Activated CD4-positive, alpha-beta T cell treated with anti-CD3 and anti-CD28 coated beads, Interleukin-2, amount 50 U/mL, for 48 hours (primary cell): ENCODE measurements around the gene TAOK3.
"Not testable (repeated sequence)": the region's sequence is repeated elsewhere in the genome, so short reads cannot be mapped to it uniquely, and the experiment has no call there.

Experiments used
- DNase-seq, 2 experiments: peaks; one replicate each; pipeline ENCODE4 v3.0.0-alpha.2; 2020

Gene TAOK3

GRCh38 chr12:118372541-118373495 is at the start of gene TAOK3:
TAOK3 (minus strand) TSS chr12:118372907; CDS start chr12:118255567, 117,340 bp downstream.
- DNase-seq: peak; percentile 97

DNA sequence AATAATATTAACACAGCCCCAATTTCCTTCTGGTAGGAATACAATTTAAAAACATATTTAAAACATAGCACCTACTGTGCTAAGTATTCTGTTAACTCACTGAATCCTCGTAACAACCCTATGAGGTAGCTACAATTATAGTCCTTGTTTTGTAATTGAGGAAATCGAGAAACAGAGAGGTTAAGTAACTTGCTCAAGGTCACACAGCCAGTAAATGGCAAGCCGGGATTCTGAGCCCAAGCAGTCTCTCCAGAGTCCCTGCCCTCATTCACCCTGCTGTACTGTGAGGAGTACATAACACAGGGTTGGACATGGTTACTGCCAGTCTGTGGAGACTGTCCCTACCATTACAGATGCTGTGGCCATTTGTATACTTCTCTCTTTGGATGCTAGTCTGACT is 48.0 kb upstream of the TAOK3 start:
- no peak for DNase-seq

GRCh38 chr12:118418385-118419057 is 45.8 kb upstream of the TAOK3 start:
- no peak for DNase-seq

DNA sequence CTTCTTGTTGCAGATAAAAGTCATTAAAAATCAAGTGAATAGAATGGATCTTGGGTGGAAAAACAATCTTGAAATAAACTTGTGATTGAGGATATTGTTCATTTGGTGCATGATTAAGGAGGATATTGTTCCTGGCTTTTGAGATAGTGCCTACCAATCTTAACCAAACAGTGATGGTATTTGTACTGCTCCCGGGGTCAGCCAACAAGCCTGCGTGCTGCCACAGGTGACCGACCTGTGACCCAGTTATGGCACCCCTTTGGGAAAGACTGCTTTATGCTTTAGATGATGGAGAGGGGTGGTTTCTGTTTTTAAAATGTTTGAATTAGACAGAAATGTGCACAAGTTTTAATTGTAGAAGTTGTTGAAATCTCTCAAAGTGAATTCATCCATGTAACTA is 45.2 kb upstream of the TAOK3 start:
- no peak for DNase-seq

GRCh38 chr12:118409834-118410233 is 37.1 kb upstream of the TAOK3 start:
- no peak for DNase-seq

DNA sequence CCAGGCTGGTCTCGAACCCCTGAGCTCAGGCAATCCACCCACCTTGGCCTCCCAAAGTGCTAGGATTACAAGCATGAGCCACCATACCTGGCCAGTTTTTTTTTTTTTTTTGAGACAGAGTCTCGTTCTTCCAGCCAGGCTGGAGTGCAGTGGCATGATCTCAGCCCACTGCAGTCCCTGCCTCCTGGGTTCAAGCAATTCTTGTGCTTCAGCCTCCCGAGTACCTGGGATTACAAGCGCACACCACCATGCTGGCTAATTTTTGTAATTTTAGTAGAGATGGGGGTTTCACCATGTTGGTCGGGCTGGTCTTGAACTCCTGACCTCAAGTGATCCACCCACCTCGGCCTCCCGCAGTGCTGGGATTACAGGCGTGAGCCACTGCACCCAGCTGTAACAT is 35.5 kb upstream of the TAOK3 start:
- not testable (repeated sequence) for DNase-seq

GRCh38 chr12:118404876-118405521 is 32.3 kb upstream of the TAOK3 start:
- DNase-seq: peak; percentile 65 to 67

DNA sequence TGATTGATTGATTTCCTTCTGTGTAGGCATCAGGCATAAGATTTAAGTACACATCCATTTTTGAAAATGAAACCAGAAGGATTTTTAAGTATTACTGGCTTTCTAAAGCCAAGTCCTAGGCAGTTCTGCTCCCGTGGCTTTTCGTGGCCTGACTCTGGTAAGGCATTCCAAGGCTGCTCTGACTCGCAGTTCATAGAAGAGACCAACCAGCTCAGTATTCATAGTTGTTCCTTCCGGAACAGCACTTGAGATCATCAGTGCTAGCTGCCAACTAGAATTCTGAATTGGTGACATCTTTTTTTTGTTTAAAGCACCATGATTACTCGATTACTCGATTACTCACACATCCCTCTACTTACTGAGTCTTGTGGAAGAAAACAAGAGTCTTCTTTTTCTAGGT is 29.5 kb upstream of the TAOK3 start:
- no peak for DNase-seq

GRCh38 chr12:118398940-118399339 is 26.2 kb upstream of the TAOK3 start:
- no peak for DNase-seq

- DNase-seq: no peak
Observed at GRCh38 chr12:118398524-118398923, 25.8 kb upstream of the TAOK3 start.

DNA sequence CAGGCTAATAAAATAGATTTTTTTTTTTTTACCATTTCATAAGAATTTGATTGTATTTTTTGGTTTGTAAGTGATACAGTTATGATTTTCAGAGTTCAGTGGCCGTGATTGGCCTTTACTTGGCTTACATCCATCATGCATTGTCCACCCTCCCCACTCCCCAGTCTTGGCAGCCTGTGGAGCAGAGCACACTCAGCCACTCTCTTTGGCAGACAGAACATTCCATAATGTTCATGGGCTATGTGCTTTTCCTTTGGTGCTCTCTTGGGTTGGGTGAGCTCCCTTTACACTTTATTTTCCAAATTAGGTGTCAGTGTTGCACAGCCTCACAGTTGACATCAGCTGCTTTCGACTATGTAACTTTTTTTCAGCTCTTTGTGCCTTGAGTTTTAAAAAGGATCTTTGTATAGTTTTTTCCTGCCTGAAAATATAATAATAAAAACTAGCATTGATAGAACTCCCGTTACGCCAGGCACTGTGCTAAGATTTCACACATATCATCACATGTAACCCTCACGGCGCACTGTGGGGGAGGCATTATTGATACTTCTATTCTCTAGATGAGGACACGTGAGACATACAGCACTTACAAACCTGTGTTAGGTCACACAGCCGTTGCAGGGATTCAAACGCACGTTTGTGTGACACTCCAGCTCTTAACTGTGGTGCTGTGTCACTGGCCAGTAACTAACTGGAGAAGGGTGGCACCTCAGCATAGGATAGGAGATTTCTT is 25.2 kb upstream of the TAOK3 start:
- DNase-seq: no peak

DNA sequence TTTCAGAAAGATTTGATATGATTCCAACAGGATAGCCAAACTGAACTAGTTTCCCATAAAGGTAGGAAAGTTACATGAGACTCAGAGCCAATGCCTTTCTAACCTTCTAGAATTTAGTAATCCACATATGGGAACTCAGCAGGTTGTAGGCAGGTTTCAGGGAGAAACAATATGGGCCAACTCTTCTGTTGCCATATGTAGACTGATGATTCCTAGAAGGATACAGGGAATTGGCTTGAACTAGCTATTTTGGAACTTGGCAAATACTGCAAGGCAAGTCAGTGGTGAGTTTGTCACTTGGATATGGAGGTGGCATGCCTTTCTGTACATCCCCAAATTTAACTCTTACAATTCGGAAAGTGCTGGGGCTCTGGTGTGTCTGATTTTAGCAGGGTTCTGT is 19.1 kb upstream of the TAOK3 start:
- no peak for DNase-seq

DNA sequence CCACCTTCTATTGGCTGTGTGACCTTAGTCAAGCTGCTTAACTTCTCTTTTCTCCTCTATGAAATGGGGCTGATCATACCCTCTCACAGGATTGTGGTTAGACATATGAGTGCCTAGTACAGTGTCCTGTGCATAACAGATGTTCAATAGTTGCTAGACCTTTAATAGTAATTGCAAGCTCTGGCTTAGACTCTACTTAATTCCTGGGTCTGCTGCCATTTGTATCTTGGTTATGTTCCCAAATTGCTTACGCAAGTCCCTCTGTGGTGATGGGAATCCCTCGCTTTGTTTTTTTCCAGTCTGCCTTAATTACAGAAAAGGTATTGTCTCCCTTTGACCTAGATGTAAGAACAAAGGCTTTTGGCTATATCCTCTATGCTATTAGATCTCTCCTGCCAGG is 18.7 kb upstream of the TAOK3 start:
- DNase-seq: no peak

DNA sequence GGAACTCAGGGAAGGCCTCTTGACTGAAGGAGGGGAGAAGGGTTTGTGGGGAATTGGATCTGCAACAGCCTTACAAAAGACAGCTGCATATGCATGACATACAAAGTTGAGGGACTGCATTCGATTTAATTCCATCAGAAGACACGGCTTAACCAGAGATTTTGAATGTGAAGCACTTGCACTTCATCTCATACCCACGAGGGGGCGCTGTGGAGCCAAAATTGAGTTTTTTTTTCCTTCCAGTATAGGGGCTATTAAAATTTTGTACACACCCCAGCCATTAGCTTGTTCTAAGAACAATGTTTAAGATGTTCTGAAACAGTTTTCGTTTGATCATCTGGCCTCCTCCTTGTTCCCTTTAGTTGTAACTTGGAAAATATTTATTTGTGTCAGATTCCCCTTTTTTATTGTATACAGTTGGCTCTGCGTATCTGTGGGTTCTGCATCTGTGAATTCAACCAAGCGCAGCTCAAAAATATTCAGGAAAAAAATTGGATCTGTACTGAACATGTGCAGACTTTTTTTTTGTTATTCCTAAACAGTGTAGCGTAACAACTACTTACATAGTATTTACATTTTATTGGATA is 5.3 kb upstream of the TAOK3 start:
- DNase-seq: peak; percentile 81 to 86

DNA sequence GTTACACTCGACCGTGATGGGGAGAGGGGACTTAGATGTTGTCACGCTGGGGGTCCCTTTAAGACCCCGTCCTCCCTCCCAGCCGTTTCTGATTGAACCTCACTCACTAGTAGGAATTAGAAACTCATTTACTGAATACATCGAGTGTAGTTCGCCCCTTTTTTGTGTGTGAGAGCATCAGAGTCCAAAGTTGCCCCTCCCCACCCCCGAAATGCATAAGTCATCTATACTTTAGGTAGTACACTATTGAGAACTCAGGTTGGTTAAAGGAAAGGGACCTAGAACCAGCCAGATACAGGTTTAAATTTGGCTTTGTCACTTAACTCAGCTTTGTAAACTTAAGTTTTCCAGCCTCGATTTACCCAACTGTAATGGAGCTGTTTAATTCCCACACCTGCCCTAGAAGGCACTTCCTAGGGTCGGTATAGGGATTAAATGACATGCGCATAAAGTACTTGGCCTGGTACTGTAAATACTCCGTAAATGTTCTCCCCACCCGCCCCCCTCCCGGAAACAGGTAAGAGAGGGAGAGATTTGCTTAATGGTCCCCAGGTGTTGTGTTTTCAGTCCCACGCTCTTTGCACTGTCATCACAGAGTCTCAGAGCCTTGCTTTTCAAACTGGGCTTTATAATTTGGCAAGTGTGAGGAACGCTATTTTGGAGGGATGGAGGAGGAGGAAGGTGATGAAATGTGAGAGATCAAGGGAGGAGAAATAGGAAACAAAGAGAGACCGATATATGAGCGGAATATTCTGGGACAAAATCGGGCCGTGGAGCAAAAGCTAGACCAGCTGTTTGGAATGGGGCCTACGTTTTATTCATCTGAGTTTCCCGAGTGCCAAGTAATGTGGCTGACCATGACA is 4.5 kb upstream of the TAOK3 start:
- DNase-seq: no peak

DNA sequence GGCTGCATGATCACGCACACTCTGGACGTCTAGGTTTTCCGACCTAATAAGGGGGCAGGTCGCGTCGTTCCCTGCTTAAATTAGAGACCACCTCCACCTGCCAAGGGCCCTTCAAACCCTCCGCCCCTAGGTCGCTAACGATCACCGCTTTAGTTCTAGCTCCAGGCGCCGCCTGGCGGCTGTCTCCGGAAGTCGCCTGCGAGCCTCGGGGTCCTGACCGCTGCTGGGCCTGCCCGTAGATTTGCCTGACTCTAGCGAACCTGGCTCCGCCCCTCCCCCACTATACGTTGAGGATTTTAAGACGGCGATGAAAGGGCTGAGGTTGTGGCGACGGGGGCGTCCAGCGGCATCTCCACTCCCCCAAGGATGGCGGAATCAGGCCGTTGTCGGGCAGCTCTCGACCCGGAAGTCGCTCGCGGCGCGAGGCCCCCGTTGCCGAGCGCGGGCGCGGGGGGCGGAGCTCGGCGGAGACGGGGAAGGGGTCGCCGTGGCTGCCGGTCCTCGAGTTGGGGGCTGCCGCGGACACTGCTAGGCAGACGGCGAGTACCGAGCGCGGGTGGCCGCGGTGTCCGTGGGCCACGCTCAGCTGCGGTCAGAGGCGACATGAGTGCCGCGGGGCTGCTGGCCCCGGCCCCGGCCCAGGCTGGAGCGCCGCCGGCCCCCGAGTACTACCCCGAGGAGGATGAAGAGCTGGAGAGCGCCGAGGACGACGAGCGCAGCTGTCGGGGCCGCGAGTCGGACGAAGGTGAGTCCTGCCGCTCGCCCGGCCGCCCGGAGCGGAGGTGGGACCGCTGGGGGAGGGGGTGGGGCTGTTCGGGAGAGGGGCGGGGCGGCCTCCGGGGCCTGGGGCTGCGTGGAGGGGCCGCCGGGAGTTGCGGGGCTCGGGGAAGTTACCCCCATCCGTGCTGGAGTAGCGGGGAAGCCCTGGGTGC is 3.6 kb upstream of the TAOK3 start, which contains the start of gene SUDS3:
Gene SUDS3 (plus strand): TSS at position 467 of the 932 bp plus-strand sequence. CDS start 137 bp downstream, at position 604.
- peak; percentile 95 to 97 for DNase-seq

- no peak for DNase-seq
Observed at GRCh38 chr12:118375348-118375747, 2.6 kb upstream of the TAOK3 start.

- DNase-seq: no peak
Observed at GRCh38 chr12:118374909-118375308, 2.2 kb upstream of the TAOK3 start.

- DNase-seq: no peak
Observed at GRCh38 chr12:118374126-118374725, 1.5 kb upstream of the TAOK3 start.

GRCh38 chr12:118373616-118374015 is 909 bp upstream of the TAOK3 start:
- DNase-seq: no peak
